WTC11 (cell line): ENCODE results near the gene TREH. TPM values are rescaled to one million over a fixed set of nuclear protein-coding genes. Genes with fewer than 3 reads are reported as not detected.

Source experiments
- ATAC-seq: fragments of 200-7000 bp; cut with Tn5 transposase; 2 replicates; pipeline ENCODE4 v1.10.0; 2021; ENCODE audit warnings: mild to moderate bottlenecking, moderate library complexity
- CTCF ChIA-PET: fragments of 300-600 bp; sonication (Branson Sonifier 250); formaldehyde crosslinking; loops from one replicate; lab custom pipeline; 2021; ENCODE audit warnings: antibody characterized with exemption; lab: Charles Lee
- POLR2A ChIA-PET: fragments of 350-600 bp; sonication (Branson Sonifier 250); formaldehyde crosslinking; loops from one replicate; lab custom pipeline; 2021; ENCODE audit warnings: antibody characterized with exemption; lab: Charles Lee
- DNase-seq: peaks from one replicate; pipeline ENCODE4 v3.0.0; 2021; ENCODE audit warnings: low spot score
- H3K27ac Mint-ChIP-seq: 2 replicates; pipeline ENCODE4 v1.8.0; 2021; ENCODE audit warnings: mixed read lengths
- H3K27me3 Mint-ChIP-seq: 2 replicates; pipeline ENCODE4 v1.8.0; 2021; ENCODE audit warnings: low read depth, mild to moderate bottlenecking, moderate library complexity, mixed read lengths
- H3K36me3 Mint-ChIP-seq: 2 replicates; pipeline ENCODE4 v1.8.0; 2021; ENCODE audit warnings: mixed read lengths
- H3K4me1 Mint-ChIP-seq: 2 replicates; pipeline ENCODE4 v1.8.0; 2022; ENCODE audit warnings: mixed read lengths
- H3K4me3 Mint-ChIP-seq: 2 replicates; pipeline ENCODE4 v1.8.0; 2021; ENCODE audit warnings: mild to moderate bottlenecking, moderate library complexity, mixed read lengths
- H3K9me3 Mint-ChIP-seq: 2 replicates; pipeline ENCODE4 v1.8.0; 2021; ENCODE audit warnings: mixed read lengths
- HMGA2 ChIP-seq: fragments of 250-450 bp; sonication (Bioruptor Pico); IDR thresholded peaks from 2 replicates; pipeline ENCODE4 v1.4.0; 2021; ENCODE audit warnings: mild to moderate bottlenecking, moderate library complexity
- MXD4 ChIP-seq: fragments of 250-450 bp; sonication (Bioruptor Pico); IDR thresholded peaks from 2 replicates; pipeline ENCODE4 v1.8.0; 2021; ENCODE audit warnings: mild to moderate bottlenecking, moderate library complexity, borderline replicate concordance
- NFE2L1 ChIP-seq: sonication (generic); formaldehyde crosslinking; IDR thresholded peaks from 2 replicates; pipeline ENCODE4 v1.8.1; 2023; ENCODE audit warnings: missing genetic modification reagents
- NFYB ChIP-seq: sonication (generic); formaldehyde crosslinking; conservative IDR thresholded peaks from 2 replicates; pipeline ENCODE4 v1.8.0; 2022; ENCODE audit warnings: low read depth, missing genetic modification reagents
- SMAD3 ChIP-seq: sonication (generic); formaldehyde crosslinking; IDR thresholded peaks from 2 replicates; pipeline ENCODE4 v1.8.0; 2022; ENCODE audit warnings: missing genetic modification reagents, mild to moderate bottlenecking, borderline replicate concordance
- SP1 ChIP-seq: sonication (generic); formaldehyde crosslinking; conservative IDR thresholded peaks from 2 replicates; pipeline ENCODE4 v1.8.1; 2022; ENCODE audit warnings: missing genetic modification reagents
- ZNF416 ChIP-seq: fragments of 250-450 bp; sonication (Bioruptor Pico); IDR thresholded peaks from 2 replicates; pipeline ENCODE4 v1.9.0; 2021; ENCODE audit warnings: mild to moderate bottlenecking, inconsistent platforms
- total RNA-seq: library from RNA; stranded (reverse); gene quantifications from 3 replicates; pipeline ENCODE4 v1.2.3, GENCODE V29; 2021
- TF ChIP-seq, protein P1 (sequence below): sonication (generic); formaldehyde crosslinking; IDR thresholded peaks from 2 replicates; pipeline ENCODE4 v1.8.1; 2022; ENCODE audit warnings: missing genetic modification reagents, borderline replicate concordance
- TF ChIP-seq, protein P2 (sequence below): sonication (generic); formaldehyde crosslinking; IDR thresholded peaks from 2 replicates; pipeline ENCODE4 v1.8.0; 2022; ENCODE audit warnings: mild to moderate bottlenecking, missing genetic modification reagents
- TF ChIP-seq, protein P3 (sequence below): sonication (generic); formaldehyde crosslinking; IDR thresholded peaks from 2 replicates; pipeline ENCODE4 v1.8.1; 2023; ENCODE audit warnings: mild to moderate bottlenecking, missing genetic modification reagents, borderline replicate concordance
- TF ChIP-seq, protein P4 (sequence below): sonication (generic); formaldehyde crosslinking; IDR thresholded peaks from 2 replicates; pipeline ENCODE4 v1.8.0; 2022; ENCODE audit warnings: missing genetic modification reagents
- TF ChIP-seq, protein P5 (sequence below): sonication (generic); formaldehyde crosslinking; IDR thresholded peaks from 2 replicates; pipeline ENCODE4 v1.8.1; 2022; ENCODE audit warnings: low read depth, mild to moderate bottlenecking, moderate library complexity, missing genetic modification reagents, borderline replicate concordance
- TF ChIP-seq, protein P6 (sequence below): sonication (generic); formaldehyde crosslinking; IDR thresholded peaks from 2 replicates; pipeline ENCODE4 v1.8.1; 2022; ENCODE audit warnings: mild to moderate bottlenecking, moderate library complexity, missing genetic modification reagents
- TF ChIP-seq, protein P7 (sequence below): sonication (generic); formaldehyde crosslinking; IDR thresholded peaks from 2 replicates; pipeline ENCODE4 v1.8.0; 2023; ENCODE audit warnings: mild to moderate bottlenecking, missing genetic modification reagents

TREH gene
- total RNA-seq, 1 experiment from 2014 or later: not detected

DNA sequence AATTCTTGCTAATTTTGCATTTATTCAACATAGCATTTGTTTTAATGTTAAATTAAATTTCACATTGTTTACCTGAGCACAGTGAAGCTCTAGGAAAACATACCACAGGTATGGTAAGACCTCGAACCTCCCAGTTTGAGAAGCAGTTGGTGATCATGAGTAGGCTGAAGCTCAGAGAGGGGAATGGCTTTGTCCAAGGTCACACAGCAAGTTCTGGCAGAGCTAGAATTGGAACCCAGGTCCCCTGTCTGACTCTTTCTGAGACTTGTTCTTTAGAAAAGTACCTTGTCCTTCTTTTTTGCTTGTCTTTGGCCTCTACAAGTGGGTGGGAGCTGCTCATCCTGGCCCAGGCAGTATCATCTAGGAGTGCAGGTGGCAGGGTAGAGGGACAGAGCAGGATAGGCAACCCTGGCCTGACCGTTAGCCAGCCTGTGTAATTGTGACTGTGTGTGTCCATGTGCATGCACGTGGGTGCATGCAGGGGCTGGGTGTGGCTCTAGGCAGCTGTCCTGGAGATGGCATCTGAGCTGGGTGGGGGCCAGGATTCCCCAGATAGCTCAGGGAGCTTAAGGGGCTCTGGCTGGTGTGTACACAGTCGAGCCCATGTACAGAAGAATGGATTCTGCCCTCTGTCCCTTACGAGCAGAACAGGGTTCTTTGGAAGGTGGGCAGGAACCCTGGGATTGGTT is 50.4 kb downstream of the TREH start (continued):
- TF ChIP-seq, protein P1, sequence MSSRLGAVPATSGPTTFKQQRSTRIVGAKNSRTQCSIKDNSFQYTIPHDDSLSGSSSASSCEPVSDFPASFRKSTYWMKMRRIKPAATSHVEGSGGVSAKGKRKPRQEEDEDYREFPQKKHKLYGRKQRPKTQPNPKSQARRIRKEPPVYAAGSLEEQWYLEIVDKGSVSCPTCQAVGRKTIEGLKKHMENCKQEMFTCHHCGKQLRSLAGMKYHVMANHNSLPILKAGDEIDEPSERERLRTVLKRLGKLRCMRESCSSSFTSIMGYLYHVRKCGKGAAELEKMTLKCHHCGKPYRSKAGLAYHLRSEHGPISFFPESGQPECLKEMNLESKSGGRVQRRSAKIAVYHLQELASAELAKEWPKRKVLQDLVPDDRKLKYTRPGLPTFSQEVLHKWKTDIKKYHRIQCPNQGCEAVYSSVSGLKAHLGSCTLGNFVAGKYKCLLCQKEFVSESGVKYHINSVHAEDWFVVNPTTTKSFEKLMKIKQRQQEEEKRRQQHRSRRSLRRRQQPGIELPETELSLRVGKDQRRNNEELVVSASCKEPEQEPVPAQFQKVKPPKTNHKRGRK: no peak

DNA sequence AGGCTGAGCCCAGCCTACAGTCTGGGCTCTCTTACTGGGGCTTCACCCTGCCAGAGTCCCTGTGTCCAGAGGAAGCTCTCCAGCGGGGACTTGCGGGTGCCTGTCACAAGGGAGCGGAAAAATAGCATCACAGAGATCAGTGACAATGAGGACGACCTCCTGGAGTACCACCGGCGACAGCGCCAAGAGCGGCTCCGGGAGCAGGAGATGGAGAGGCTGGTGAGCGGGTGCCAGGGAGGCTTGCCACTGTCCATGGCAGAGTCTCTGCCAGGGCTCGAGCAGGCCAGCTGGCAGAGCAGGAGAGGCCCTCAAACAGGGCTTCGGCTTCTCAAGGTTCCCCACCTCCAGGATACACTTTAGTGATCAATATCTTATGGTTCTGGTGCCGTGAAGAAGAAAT is 51.0 kb downstream of the TREH start:
- Mint-ChIP-seq H3K9me3 (no peaks in the 10 kb centered on the region), H3K4me3 (no peak overlapping the region), H3K27me3 (no peaks in the 10 kb centered on the region), H3K4me1 (peaks cover 10% of the 10 kb centered on the region; the same call in 1 of the 2 replicates), H3K27ac (no peak overlapping the region)
- ATAC-seq (no peak), DNase-seq (no peak)
- POLR2A ChIA-PET: no interaction called here
- TF ChIP-seq HMGA2 (no peak), NFE2L1 (no peak), SMAD3 (CRISPR knock-in tag) (no peak), ZNF416 (no peak)
- TF ChIP-seq, protein P2, sequence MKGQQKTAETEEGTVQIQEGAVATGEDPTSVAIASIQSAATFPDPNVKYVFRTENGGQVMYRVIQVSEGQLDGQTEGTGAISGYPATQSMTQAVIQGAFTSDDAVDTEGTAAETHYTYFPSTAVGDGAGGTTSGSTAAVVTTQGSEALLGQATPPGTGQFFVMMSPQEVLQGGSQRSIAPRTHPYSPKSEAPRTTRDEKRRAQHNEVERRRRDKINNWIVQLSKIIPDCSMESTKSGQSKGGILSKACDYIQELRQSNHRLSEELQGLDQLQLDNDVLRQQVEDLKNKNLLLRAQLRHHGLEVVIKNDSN (CRISPR knock-in tag): no peak
- TF ChIP-seq, all 79 proteins: peak for 0
- CTCF ChIA-PET: interaction anchor here (1.3 to 1.4 kb wide), 3 partner anchors 18 to 34 kb away, joined by 3 read pairs; no protein-coding TSS in a partner anchor
- peaks cover 13% of the 10 kb centered on the region for H3K36me3 Mint-ChIP-seq

DNA sequence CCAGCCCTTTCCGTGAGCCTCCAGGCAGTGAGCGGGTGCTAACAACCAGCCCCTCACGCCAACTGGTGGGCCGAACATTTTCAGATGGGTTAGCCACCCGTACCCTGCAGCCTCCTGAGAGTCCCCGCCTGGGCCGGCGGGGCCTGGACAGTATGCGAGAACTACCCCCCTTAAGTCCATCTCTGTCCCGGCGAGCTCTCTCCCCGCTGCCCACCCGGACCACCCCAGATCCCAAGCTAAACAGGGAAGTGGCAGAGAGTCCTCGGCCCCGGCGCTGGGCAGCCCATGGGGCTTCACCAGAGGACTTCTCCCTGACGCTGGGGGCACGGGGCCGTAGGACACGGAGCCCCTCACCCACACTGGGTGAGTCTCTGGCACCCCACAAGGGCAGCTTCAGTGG is 51.4 kb downstream of the TREH start:
- CTCF ChIA-PET: interaction anchor here (1.3 kb wide), 1 partner anchor 19 kb away, joined by 3 read pairs; no protein-coding TSS in a partner anchor
- POLR2A ChIA-PET: interaction anchor here (0.5 kb wide), 1 partner anchor 190 kb away, joined by 3 read pairs; no protein-coding TSS in a partner anchor
- ATAC-seq (no peak), DNase-seq (no peak)
- no peak for TF ChIP-seq NFYB (CRISPR knock-in tag)
- TF ChIP-seq, protein P3, sequence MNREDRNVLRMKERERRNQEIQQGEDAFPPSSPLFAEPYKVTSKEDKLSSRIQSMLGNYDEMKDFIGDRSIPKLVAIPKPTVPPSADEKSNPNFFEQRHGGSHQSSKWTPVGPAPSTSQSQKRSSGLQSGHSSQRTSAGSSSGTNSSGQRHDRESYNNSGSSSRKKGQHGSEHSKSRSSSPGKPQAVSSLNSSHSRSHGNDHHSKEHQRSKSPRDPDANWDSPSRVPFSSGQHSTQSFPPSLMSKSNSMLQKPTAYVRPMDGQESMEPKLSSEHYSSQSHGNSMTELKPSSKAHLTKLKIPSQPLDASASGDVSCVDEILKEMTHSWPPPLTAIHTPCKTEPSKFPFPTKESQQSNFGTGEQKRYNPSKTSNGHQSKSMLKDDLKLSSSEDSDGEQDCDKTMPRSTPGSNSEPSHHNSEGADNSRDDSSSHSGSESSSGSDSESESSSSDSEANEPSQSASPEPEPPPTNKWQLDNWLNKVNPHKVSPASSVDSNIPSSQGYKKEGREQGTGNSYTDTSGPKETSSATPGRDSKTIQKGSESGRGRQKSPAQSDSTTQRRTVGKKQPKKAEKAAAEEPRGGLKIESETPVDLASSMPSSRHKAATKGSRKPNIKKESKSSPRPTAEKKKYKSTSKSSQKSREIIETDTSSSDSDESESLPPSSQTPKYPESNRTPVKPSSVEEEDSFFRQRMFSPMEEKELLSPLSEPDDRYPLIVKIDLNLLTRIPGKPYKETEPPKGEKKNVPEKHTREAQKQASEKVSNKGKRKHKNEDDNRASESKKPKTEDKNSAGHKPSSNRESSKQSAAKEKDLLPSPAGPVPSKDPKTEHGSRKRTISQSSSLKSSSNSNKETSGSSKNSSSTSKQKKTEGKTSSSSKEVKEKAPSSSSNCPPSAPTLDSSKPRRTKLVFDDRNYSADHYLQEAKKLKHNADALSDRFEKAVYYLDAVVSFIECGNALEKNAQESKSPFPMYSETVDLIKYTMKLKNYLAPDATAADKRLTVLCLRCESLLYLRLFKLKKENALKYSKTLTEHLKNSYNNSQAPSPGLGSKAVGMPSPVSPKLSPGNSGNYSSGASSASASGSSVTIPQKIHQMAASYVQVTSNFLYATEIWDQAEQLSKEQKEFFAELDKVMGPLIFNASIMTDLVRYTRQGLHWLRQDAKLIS (CRISPR knock-in tag): no peak
- TF ChIP-seq, protein P4, sequence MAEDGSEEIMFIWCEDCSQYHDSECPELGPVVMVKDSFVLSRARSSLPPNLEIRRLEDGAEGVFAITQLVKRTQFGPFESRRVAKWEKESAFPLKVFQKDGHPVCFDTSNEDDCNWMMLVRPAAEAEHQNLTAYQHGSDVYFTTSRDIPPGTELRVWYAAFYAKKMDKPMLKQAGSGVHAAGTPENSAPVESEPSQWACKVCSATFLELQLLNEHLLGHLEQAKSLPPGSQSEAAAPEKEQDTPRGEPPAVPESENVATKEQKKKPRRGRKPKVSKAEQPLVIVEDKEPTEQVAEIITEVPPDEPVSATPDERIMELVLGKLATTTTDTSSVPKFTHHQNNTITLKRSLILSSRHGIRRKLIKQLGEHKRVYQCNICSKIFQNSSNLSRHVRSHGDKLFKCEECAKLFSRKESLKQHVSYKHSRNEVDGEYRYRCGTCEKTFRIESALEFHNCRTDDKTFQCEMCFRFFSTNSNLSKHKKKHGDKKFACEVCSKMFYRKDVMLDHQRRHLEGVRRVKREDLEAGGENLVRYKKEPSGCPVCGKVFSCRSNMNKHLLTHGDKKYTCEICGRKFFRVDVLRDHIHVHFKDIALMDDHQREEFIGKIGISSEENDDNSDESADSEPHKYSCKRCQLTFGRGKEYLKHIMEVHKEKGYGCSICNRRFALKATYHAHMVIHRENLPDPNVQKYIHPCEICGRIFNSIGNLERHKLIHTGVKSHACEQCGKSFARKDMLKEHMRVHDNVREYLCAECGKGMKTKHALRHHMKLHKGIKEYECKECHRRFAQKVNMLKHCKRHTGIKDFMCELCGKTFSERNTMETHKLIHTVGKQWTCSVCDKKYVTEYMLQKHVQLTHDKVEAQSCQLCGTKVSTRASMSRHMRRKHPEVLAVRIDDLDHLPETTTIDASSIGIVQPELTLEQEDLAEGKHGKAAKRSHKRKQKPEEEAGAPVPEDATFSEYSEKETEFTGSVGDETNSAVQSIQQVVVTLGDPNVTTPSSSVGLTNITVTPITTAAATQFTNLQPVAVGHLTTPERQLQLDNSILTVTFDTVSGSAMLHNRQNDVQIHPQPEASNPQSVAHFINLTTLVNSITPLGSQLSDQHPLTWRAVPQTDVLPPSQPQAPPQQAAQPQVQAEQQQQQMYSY: no peak
- TF ChIP-seq, protein P5, sequence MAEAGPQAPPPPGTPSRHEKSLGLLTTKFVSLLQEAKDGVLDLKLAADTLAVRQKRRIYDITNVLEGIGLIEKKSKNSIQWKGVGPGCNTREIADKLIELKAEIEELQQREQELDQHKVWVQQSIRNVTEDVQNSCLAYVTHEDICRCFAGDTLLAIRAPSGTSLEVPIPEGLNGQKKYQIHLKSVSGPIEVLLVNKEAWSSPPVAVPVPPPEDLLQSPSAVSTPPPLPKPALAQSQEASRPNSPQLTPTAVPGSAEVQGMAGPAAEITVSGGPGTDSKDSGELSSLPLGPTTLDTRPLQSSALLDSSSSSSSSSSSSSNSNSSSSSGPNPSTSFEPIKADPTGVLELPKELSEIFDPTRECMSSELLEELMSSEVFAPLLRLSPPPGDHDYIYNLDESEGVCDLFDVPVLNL: no peak
- no peak for TF ChIP-seq MXD4 (CRISPR knock-in tag)
- TF ChIP-seq, protein P6, sequence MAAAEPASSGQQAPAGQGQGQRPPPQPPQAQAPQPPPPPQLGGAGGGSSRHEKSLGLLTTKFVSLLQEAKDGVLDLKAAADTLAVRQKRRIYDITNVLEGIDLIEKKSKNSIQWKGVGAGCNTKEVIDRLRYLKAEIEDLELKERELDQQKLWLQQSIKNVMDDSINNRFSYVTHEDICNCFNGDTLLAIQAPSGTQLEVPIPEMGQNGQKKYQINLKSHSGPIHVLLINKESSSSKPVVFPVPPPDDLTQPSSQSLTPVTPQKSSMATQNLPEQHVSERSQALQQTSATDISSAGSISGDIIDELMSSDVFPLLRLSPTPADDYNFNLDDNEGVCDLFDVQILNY (CRISPR knock-in tag): no peak
- no peak for TF ChIP-seq SP1
- TF ChIP-seq, protein P2 (CRISPR knock-in tag): no peak
- TF ChIP-seq, protein P7, sequence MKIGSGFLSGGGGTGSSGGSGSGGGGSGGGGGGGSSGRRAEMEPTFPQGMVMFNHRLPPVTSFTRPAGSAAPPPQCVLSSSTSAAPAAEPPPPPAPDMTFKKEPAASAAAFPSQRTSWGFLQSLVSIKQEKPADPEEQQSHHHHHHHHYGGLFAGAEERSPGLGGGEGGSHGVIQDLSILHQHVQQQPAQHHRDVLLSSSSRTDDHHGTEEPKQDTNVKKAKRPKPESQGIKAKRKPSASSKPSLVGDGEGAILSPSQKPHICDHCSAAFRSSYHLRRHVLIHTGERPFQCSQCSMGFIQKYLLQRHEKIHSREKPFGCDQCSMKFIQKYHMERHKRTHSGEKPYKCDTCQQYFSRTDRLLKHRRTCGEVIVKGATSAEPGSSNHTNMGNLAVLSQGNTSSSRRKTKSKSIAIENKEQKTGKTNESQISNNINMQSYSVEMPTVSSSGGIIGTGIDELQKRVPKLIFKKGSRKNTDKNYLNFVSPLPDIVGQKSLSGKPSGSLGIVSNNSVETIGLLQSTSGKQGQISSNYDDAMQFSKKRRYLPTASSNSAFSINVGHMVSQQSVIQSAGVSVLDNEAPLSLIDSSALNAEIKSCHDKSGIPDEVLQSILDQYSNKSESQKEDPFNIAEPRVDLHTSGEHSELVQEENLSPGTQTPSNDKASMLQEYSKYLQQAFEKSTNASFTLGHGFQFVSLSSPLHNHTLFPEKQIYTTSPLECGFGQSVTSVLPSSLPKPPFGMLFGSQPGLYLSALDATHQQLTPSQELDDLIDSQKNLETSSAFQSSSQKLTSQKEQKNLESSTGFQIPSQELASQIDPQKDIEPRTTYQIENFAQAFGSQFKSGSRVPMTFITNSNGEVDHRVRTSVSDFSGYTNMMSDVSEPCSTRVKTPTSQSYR: no peak
- Mint-ChIP-seq H3K4me1 (peaks cover 11% of the 10 kb centered on the region), H3K27ac (no peak overlapping the region), H3K4me3 (no peak overlapping the region), H3K9me3 (no peaks in the 10 kb centered on the region), H3K36me3 (peaks cover 13% of the 10 kb centered on the region), H3K27me3 (no peaks in the 10 kb centered on the region)
